Stimulated activated CD8-positive, alpha-beta memory T cell treated with anti-CD3 and anti-CD28 coated beads, Interleukin-4, amount 100 ng/mL, for 4 hours (primary cell): ENCODE data around the gene PLCD1.
A peak's percentile ranks its signal among the peaks of the same experiment; 100 is the strongest.
"Not testable (repeated sequence)": the region's sequence is repeated elsewhere in the genome, so short reads cannot be mapped to it uniquely, and the experiment has no call there.

Source experiments
- DNase-seq, 2 donors: peaks; one replicate each; pipeline ENCODE4 v3.0.0-alpha.2; 2020; ENCODE audit warnings: low read depth in 2 of 2, low spot score in 1 of 2

PLCD1 gene

DNA sequence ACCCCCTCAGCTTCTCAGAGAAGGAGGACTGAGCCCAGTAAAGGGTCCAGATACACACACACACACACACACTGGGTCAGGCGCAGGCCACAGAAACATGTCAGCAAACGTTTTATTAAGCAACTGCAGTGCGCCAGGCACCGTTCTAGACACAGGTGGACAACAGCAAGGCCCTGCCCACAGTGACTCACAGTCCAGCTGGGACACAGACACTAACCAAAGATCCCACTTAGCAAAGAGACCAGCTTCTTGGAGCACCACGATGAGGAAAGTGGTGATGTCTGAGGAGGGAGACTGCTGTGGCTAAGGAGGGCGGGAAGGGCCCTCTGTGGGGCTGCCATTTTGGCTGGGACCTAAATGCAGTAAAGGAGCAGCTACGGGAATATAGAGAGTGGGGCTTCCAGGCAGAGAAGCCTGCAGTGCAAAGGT, 41.7 kb downstream of the PLCD1 start:
- no peak for DNase-seq

GRCh38 chr3:37987315-37987697, 42.1 kb downstream of the PLCD1 start:
- no peak for DNase-seq

DNA sequence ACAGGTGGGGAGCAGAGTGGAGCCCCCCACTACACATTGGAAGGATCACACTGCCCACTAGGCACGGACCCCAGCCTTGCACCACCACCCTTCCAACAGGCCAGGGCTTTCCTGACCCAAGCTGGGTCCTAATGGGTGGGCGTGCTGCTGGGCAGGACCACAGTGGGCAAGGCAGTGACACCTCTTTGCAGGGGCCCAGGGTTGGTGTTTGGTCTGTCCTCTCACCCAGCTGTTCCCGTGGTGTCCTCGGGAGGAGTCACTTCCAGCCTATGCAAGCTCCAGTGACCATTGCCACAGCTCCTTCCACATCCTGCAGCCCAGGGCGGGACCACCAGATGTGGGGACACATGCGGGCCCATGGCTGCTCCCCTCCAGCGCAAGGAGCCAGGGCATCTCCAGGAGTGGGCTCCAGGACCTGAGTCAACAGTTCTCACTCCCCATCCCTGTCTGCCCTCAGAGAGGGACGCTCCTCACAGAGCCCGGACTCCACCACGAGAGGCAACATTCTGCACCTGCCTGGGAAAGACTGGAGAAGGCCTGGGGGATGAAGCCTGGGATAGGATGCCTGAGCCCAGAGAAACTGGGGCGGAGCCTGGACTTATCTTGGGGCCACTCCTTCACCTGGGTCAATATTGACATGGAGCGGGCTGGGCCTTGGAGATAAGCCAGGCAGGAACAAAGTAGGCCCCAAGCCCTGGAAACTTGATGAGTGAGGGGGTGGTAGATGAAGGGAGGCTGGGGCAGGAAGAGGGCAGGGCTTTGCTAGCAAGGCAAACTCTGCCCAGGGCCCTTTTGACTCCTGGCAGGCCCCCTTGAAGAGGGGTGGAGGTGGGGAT, 42.7 kb downstream of the PLCD1 start:
- no peak for DNase-seq

GRCh38 chr3:37985637-37986320, 43.7 kb downstream of the PLCD1 start:
- no peak for DNase-seq

DNA sequence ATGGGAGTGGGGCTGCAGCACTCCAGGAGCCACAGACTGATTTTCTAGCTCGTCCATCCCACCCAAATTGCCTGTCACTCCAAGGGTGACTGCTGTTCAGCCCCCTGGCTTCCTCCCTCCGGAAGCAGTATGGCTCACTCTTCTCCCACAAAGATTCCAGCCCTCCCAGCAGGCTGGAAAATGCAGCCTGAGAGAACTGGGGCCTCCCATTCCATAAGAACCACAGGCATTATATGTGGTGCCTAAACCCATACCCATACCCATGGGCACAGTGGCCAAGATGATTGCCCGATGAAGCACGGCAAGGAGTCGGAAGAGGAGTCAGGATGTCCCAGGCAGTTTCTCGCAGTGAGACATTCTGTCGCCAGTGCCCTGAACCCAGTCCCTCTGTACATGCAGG, 44.8 kb downstream of the PLCD1 start:
- DNase-seq, result no peak

- no peak for DNase-seq
Measured at GRCh38 chr3:37984051-37984450, 45.4 kb downstream of the PLCD1 start.

- no peak for DNase-seq
Measured at GRCh38 chr3:37982331-37982730, 47.1 kb downstream of the PLCD1 start.

DNA sequence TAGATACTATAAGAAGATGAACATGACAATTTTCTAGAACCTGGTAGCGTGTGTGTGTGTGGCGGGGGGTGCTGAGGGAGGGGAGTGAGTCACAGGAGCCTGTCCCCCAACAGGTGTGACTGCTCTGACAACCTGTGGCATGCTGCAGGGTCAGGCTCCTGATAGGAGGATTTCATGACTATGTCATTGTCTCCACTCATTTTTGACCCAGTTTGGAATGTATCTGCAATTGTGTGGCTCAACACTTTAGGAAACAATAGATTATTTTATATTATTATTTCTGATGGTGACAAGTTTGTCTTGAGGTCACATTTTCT, 48.1 kb downstream of the PLCD1 start:
- DNase-seq, result no peak

GRCh38 chr3:37980462-37981347, 48.7 kb downstream of the PLCD1 start:
- DNase-seq, result no peak

DNA sequence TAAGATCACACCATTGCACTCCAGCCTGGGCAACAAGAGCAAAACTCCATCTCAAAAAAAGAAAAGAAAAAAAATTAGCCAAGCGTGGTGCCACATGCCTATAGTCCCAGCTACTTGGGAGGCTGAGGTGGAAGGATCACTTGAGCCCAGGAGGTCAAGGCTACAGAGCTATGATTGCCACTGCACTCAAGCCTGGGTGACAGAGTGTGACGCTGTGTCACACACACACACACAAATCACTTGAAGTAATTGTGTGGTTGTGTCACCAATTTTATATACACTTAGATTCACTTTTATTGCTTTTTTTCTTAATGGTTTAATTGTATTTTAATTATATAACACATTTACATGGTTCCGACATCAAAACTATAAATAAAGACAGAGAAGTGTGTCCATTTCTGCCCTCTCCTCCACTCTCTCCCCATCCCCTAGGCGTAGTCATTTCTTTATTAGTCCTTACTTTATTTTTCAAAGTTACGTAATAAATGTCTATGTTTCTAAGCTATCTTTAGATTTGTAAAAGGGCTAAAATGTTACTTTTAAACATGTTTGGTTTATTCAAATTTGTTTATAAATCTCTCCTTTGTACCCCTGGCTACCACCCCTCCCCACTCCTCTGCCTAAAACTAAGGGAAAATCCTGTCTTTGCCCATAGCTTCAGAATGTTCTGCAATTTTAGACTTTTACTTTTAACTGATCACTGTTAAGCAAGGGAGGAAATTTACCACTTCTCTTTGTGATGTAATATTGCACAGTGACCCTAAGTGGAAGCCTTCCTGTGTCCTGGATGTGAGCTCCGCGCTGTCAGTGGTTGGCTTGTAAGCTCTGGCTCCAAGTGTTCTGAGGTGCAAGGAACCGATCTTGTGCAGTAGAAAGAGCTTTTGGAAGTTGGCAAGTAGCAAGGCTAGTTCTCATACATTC, 49.6 kb downstream of the PLCD1 start:
- no peak for DNase-seq

DNA sequence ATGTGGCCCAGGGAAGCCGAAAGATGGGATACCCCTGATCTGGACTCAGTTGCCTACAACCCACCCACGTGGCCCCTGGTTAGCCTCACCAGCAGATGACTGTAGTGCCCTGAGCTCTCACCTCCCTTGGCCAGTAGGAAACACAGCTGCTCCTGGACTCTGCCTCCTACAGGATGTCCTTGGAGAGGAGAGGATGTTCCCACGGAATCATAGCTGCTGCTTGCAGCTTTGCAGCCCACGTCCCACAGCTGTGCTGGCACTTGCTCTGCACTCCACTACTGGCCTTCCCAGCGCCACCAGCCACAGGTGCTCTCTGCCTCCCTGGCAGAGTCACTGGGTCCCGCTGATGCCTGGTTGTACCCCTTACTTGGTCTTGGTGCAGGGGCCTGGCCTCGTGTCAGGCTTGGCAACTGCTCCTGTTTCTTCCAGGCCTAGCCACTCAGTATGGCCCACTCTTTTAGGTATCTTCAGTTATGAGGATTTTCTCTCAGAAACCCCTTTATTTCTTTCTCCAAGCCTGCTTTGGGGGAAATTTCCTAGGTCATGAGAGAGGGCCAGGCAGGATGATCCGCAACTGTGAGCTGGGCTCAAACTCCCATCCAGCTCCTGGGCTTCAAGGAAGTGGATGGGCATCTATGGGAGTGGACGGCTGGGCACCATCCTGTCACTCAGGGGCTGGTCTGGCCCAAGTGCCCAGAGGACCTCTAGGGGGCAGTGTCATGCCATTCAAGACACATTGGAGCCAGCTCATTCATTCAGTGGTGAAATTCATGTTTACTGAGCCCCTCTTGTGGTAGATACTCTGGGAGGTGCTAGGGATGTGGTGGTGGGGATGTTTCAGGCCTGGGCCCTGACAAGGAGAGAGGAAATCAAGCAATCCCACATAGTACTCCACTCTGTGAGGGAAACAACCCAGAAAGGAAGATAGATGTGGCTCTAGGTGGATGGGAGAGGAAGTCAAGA, 55.0 kb downstream of the PLCD1 start:
- peak; percentile 43 to 46 for DNase-seq

- no peak for DNase-seq
Measured at GRCh38 chr3:37973246-37974054, 56.0 kb downstream of the PLCD1 start.

DNA sequence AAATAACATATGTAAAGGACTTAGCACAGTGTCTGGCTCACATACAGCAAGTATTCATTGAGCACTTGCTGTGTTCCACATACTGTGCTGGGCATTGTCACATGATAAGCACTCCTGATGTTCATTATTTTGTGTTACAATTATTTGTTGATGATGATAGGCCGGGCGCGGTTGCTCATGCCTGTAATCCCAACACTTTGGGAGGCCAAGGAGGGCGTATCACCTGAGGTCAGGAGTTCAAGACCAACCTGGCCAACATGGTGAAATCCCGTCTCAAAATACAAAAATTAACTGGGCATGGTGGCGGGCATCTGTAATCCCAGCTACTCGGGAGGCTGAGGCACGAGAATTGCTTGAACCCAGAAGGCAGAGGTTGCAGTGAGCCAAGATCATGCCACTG, 57.4 kb downstream of the PLCD1 start:
- DNase-seq, result not testable (repeated sequence)

DNA sequence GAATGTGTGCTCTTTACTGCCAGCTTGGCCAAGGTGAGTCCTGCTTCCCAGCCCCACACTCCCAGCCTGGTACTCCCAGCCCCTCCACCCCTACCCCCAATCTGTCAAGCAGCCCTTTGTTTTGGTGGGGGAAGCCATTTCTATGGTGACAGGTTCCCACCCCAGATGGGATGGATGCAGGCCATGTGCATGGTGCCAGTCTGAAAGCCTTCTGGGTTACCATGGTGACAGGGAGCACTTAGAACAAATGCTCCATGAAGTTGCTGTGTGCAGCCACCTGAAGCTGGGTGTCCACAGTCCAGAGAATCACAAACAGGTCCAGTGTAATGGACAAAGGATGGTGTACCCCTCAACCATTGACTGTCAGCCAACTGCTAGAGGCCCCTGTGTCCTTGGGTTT, 58.0 kb downstream of the PLCD1 start:
- DNase-seq, result no peak

GRCh38 chr3:37970802-37971201, 58.6 kb downstream of the PLCD1 start:
- DNase-seq, result no peak

DNA sequence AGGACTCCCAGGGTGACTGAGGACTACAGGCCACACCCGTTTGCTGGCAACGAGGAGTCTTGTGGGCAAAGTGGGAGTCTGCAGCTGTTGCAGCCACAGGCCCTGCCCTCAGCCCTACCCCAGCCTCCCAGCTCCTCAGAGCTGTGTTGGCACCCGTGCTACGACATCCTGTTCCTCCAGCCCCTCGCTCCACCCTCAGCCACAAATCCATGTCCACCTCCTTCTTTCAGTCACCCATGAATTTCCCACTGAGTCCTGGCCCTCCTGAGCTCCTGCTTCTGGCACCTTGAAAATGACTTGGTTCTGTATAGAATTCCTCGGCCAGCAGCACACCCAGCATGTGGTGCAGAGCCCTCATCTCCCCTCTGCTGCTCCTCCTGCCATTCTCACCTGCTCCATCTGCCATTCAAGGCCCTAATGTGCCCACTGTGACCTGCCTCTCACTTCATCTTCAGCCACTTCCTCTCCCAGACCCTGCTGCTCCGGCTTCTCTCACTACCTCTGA, 59.8 kb downstream of the PLCD1 start:
- no peak for DNase-seq

GRCh38 chr3:37968813-37969595, 60.4 kb downstream of the PLCD1 start:
- no peak for DNase-seq

DNA sequence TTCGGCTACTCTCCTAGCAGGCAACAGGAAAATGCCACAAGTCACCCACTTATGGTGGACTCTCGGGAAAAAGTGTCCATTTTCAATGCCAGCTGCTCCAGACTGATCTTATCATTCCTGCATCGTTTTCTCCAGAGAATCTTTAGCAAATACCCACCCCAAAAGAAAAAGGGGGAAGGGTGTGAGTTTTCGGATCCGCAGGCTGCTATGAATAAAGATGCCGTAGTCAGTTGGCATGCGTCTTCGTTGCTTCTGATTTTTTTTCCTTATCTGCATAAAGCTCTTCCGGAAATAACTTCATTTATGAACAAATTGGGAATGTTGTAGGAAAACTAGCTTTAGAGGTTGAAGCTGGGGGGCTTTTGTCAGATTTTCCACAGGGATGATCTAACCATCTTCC, 61.2 kb downstream of the PLCD1 start:
- no peak for DNase-seq
